KOPT-K1 (cell line): Measurements from ENCODE around the gene TMEM223.

Source experiments
- H3K27ac ChIP-seq: fragments of 200-600 bp; sonication (generic); 2 replicates; pipeline ENCODE4 v1.5.1; 2016; ENCODE audit warnings: antibody characterized with exemption, mild to moderate bottlenecking, low read depth, low read length; ENCODE audit not compliant: poor library complexity, severe bottlenecking
- H3K36me3 ChIP-seq: fragments of 200-600 bp; sonication (generic); 2 replicates; pipeline ENCODE4 v1.5.1; 2017; ENCODE audit warnings: antibody characterized with exemption, mild to moderate bottlenecking, low read length, moderate library complexity; ENCODE audit not compliant: insufficient read depth
- H3K9me3 ChIP-seq: fragments of 200-600 bp; sonication (generic); 2 replicates; pipeline ENCODE4 v1.5.1; 2017; ENCODE audit warnings: antibody characterized with exemption, low read length, mild to moderate bottlenecking; ENCODE audit not compliant: insufficient read depth, poor library complexity, severe bottlenecking

The TMEM223 gene

DNA sequence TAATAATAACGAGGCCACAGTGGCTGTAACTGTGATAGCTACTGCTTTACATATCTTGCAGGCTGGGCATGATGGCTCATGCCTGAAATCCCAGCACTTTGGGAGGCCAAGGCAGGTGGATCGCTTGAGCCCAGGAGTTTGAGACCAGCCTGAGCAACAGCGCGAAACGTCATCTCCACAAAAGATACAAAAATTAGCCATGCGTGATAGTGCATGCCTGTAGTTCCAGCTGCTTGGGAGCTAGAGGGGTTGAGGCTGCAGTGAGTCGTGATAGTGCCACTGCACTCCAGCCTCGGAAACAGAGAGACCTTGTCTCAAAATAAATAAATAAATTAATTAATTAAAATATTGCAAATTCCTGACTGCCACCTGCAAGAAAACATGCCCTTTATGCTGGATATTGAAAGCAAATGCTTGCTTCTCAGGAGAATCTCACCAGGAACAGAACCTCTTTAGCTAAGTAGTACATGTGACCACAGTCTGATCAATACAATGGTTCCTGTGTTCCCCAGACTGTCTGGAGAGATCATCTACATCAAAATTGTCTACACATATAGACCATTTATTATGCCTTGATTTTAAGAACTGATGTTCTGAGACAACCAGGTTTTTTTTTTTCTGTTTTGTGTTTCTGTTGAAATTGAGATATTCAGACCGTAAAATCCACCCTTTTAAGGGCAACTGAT, 44.2 kb downstream of the TMEM223 start:
- Histone ChIP-seq H3K27ac (no peak overlapping the region), H3K9me3 (no peaks in the 10 kb centered on the region)

More for the DNA sequence above, 44.2 kb downstream of the TMEM223 start:
- H3K36me3 ChIP-seq: peaks cover 21% of the 10 kb centered on the region
